SK-MEL-5 (cell line): ENCODE measurements around the gene MIPOL1. TPM values are rescaled to one million over a fixed set of nuclear protein-coding genes. Genes with fewer than 3 reads are reported as not detected.
"Not testable (repeated sequence)": the region's sequence is repeated elsewhere in the genome, so short reads cannot be mapped to it uniquely, and the experiment has no call there.

Experiments
- DNase-seq: peaks from one replicate; pipeline ENCODE4 v3.0.0-alpha.2; 2016; ENCODE audit warnings: low read depth, low spot score
- in situ Hi-C: cut with HindIII; loops from 2 replicates; pipeline ENCODE4 v1.10.0; 2016; ENCODE audit warnings: low sequenced_read_pairs, high pct_unique_total_duplicates, low pct_unique_long_range_greater_than_20kb
- total RNA-seq: library from RNA; depleted of rRNA; stranded (reverse); fragments of >200 nt; shearing (Covaris generic); gene quantifications from 2 replicates; pipeline ENCODE4 v1.2.3, GENCODE V29; 2014

MIPOL1 gene
- total RNA-seq, 1 experiment from 2014 or later, result 3.7 TPM

DNA sequence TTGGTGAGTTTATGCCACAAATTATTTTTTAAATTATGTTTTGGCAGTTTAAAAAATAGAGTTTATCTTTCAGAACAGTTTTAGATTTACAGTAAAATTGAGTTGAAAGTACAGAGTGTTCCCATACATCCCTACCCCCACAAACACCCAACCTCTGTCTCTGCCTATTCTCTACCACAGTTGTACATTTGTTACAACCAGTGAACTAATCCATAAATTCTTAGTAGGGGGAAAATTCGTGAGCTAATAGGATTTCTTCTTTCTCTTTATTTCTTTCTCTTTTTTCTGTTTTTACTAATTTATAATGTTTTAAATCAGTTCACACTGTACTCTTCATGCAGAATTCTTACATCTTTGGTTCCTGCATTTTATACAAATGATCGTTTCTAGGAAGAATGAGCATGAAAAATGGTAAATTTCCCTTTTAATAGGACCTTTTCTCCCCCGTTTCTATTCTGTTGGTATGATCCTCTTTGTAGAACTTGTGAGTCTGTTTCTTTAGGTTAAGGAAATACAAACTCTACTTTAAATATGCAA, 56.7 kb downstream of the MIPOL1 start:
- no peak for DNase-seq
- in situ Hi-C loops, result no loop called here

DNA sequence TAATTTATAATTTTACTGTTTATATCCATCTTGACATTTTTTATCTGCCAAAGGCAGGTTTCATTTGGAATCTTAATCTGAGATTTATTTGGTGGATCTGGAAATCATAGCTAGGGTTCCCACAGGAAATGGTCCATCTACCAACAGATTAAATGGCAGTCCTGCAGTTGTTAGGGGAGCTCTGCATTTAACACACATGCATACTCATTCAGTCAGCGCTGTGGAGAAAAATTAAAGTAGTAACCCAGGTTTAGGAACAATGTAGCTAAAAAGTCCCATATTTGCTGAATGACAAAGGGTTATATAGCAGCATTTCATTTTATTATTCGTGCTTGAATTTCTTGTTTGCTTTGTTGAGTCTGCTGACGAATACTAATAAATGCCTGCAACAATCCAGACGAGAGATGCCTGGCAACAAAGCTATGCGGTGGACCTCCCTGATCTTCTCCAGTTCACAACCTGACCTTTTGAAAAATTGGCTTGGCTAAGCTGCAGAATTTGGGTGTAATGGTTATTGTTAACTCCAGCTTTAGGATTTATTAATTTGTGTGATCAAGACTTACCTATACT, 59.8 kb downstream of the MIPOL1 start:
- in situ Hi-C loops, result no loop called here
- no peak for DNase-seq

DNA sequence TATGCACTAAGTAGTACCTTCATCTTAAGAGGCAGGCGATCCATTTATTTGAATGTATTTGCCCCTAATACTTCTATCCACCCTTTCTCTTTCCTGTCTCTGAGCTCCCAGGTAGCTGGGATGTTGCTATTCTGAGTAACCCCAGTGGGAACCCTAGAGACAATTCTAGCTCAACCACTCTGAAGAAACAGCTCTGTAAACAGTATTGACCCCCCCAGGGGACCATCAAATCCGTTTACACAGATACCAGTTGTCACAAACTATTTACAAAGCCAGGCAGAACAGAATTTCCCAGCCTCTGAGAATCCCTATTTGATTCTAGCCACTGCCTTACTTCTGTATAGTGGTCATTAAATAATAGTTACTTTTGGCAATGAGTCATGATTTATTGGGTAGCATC, 64.9 kb downstream of the MIPOL1 start:
- in situ Hi-C loops, result no loop called here
- no peak for DNase-seq

DNA sequence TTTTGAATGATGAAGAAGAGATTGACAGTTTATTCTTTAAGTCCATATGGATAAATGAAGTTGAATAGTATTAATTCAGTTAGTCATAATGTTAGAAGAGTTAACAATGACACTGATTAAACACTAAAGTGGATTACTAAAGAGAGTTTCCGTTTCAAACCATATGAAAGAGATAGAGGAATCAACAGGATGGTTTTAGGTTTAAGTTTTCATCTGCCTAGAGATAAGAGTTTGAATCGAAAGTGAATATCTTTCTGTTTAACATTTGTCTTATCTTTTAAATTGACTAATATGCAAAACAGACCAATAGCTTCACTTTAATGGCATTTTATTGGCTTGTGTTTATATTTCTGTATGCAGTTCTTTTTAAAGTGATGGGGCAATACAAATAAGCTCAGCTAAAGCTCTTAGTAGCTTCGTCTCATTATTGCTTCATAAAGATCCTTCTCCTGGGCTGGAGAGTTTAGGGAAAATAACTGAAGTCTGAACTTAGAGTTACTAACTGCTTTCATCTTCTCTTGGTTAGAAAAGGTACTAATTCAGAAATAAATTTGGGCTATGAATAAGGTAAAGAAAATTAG, 66.0 kb downstream of the MIPOL1 start:
- no peak for DNase-seq
- in situ Hi-C loops, result no loop called here

DNA sequence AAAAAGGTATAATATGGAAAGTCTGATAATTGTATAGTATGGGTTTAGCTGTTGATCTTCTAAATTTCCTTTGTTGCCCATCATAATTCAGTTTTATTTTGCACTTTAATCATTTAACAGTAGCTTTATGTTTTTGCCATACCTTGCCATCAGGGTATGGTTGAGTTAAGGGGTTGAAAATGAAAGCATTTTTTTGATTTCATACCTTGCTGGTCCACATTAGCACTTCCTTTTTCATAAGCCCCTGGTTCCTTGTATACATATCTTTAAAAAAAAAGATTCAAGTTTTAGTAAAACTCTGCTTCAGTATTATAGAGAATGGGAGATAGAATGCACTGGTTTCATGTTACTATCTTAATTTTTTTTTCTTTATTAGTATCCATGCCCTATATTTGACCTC, 71.1 kb downstream of the MIPOL1 start:
- in situ Hi-C loops, result no loop called here
- no peak for DNase-seq

DNA sequence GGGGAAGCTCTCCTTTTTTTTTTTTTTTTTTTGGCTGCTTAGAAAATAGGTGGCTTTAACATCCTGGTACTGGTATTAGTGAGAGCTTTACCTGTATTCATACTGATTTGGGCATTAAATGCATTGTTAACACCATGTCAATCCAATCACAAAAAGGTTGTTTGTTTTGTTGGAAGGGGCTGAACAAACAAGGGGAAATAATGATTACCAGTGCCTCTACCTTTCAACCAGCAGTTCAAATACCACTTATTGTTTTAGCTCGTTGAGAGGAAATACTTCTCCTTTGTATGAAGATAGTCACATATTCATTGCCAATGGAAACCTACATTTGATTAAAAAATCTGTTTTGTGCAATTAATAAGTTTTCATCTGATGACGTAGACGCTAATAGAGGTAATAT, 72.9 kb downstream of the MIPOL1 start:
- DNase-seq, result no peak
- in situ Hi-C loops, result no loop called here

DNA sequence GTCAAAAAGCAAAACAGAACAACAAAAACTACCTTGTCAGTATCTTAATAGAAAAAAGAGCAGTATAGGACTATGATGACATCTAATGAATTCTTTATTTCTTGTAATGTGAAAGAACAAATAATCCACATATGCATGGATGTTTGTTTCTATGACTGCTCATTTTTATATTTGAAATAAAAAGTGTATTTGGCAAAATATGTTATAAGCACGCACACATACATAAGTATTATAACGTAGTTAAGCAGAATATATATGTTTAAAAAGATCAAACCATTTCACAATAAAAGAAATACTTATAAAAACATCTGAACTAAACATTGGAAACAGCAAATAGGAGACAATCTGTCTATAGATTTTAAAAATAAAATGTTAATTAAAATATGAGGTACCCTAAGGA, 74.8 kb downstream of the MIPOL1 start:
- no peak for DNase-seq
- in situ Hi-C loops, result no loop called here

DNA sequence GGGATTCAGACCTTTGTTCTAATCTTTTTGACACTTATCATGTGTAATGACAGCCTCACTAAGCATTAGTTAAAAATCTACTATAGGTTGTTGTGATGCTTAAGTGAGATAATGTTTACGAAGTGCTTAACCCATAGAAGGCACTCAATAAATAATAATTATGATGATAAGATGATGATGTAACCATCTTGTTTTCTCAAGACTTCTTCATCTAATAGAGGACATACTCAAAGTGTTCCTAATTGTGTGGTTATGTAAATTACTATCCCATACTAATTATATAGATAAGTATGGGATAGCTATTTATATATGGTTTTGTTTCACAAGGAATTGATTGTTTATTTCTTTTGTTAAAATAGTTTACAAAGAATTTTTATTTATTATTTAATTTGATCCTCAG, 76.9 kb downstream of the MIPOL1 start:
- no peak for DNase-seq
- in situ Hi-C loops, result no loop called here

DNA sequence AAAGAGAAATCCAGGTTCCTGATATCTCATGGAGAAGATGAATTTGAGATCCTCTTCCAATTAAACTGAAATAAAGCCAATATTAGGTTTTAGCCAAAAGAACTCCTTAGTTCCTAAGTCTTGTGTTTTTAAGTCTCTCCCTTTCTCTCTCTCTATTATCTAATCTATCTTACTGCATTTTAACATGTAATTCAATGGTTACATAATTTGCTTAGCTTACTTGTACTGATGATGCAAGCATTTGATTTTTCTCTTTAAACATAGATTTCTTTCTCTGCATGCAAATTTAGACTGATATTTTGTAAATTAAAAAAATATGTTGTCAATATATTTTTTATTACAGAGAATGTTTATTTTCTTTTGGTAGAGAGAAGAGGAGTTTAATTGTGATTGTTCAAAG, 78.2 kb downstream of the MIPOL1 start:
- in situ Hi-C loops, result no loop called here
- DNase-seq, result no peak

DNA sequence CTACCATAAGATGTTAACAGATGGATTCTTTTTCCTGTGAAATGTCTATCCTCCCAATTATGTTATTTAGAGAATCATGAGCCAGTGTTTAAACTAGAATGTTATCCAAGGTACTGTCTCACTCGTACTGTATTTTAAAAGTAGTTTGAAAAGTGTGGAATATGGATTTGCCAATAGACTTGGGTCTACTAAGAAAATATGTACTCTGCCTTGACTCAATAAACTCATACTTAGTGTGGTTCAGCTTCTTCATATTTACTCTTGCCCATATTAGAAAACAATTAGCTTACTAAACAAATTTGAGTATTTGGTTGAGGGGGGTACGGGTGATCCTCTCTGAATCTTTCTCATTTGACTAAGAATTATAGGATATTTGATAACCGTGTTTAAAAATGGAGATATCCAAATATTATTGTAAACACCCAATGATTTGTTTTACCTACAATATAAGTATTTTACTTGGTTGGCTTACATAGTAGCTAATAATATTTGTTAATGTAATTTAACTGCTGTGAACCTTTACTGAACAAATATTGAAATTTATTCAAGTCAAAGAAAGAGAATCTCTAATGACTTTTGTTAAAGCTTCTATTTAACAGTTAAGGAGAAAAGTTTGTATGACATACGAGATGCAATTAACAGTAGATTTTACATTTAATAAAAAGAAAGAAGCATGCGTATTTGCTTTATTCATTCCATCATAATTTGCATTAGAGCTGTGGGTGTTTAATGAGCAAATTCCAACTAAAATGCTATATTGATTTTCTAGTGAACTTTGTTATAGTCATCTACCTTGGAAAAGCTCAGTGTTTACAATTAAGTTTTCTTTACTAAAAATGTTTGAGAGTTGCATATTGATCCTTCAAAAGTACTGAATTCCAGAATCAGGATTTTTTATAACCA, 81.2 kb downstream of the MIPOL1 start:
- no peak for DNase-seq
- in situ Hi-C loops, result no loop called here

DNA sequence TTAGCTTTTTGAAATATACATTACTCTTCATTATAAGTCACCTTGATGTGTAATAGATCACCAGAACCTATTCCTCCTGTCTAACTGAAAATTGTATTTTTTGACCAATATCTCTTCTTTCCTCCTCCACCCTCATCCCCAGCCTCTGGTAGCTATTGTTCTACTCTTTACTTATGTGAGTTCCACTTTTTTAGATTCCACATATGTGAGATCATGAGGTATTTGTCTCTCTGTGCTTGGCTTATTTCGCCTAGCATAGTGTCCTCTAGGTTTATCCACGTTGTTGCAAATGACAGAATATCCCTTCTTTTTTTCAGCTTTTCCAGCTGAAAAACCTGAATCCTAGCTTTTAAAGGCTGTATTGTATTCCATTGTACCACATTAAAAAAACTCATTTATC, 82.1 kb downstream of the MIPOL1 start:
- in situ Hi-C loops, result no loop called here
- DNase-seq, result no peak

DNA sequence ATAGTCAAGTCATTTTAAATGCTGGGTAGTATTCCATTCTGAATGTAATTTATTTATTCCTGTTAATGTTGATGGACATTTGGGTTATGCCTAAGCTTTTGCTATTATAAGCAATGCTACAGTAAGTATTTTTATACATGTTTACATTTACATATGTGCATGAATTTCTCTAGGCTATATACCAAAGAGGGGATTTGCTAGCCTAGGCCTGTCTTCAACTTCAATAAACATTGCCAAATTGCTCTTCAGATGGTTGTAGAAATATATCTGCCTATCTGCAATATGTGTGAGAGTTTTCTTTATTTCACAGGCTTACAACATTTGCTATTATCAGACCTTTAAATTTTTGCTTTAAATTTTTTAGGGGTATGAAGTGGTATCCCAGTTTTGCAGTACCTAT, 87.0 kb downstream of the MIPOL1 start:
- DNase-seq, result no peak
- in situ Hi-C loops, result no loop called here

DNA sequence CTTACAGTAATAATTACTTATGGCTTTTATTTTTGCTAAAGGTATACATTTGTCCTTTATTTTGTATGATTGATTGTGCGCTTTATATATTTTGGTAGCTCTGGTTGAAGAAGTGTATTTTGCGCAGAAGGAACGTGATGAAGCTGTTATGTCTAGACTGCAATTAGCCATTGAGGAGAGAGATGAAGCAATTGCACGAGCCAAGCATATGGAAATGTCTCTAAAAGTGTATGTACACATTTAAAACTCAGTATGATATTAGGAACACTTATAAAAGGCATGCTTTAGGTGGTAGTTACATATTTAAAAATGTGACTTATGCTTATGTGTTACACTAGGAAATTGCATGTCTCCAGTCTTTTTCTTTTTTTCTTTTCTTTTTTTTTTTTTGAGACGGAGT, 87.5 kb downstream of the MIPOL1 start:
- no peak for DNase-seq
- in situ Hi-C loops, result no loop called here

DNA sequence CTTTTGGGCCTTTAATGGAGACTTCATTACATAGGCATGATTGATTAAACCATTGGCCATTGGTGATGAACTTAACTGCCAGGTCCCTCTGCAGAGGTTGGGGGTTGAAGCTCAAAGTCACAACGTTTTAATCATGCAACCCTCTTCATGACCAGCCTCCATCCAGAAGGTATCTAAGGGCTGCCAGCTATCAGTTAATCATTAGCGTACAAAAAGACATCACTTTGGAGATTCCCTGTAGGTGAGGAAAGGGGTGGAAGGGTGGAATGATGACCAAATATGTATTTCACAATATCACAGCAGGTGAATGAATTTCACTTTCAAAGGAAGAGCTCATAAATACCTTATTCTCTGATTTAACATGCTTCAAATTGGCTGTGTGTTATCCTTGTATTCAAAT, 92.0 kb downstream of the MIPOL1 start:
- no peak for DNase-seq
- in situ Hi-C loops, result no loop called here

DNA sequence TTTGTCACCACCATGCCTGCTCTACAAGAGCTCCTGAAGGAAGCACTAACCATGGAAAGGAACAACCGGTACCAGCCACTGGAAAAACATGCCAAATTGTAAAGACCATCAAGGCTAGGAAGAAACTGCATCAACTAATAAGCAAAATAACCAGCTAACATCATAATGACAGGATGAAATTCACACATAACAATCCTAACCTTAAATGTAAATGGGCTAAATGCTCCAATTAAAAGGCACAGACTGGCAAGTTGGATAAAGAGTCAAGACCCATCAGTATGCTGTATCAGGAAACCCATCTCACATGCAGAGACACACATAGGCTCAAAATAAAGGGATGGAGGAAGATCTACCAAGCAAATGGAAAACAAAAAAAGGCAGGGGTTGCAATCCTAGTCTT, 97.5 kb downstream of the MIPOL1 start:
- DNase-seq, in situ Hi-C loops: not testable (repeated sequence)

DNA sequence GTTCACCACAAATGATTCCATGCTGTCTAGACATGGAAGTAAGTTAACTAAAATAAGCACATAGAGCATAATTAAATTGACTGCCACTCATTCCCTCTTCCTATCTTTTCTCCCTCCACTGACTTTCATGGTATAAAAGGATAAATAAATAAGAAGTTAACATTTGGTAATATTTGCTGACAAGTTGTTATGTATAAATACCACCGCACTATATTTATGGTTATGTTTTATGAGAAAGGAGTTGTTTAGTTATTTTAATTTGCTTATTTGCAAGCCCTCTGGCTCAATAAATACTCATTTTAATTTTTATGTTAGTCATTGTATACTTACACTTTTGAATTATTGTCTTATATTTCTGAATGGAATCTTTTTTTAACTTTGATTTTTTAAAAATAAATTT, 113.5 kb downstream of the MIPOL1 start:
- no peak for DNase-seq
- in situ Hi-C loops, result no loop called here

DNA sequence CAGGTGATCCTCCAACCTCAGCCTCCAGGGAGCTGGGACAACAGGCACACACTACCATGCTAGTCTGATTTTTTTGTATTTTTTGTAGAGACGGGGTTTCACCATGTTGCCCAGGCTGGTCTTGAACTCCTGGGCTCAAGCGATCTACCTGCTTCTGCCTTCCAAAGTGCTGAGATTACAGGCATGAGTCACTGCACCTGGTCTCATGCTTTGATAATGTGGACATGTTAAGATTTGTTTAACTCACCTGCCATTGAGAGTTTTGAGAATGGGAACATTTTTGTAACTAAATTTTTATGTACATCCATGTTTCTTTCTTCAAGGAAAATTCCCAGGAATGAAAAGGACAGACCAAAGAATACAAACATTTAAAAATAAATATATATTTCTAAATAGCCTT, 121.2 kb downstream of the MIPOL1 start:
- no peak for DNase-seq
- in situ Hi-C loops, result no loop called here

DNA sequence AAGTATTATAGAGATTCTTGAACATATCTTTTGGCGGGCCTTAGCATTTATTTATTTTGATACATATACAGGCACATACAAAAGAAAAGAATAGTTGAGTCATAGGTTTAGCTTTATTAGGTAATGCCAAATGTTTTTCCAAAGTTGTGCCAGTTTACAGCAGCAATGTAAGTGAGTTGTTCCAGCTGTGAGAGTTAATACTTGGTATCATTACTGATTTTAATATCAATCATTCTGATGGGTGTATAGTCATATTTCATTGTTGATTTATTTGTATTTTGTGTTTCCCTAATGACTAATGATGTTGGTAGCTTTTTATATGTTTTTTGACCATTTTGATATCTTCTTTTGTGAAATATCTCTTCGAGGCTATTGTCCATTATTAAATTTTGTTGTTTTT, 122.4 kb downstream of the MIPOL1 start:
- DNase-seq, result no peak
- in situ Hi-C loops, result no loop called here

DNA sequence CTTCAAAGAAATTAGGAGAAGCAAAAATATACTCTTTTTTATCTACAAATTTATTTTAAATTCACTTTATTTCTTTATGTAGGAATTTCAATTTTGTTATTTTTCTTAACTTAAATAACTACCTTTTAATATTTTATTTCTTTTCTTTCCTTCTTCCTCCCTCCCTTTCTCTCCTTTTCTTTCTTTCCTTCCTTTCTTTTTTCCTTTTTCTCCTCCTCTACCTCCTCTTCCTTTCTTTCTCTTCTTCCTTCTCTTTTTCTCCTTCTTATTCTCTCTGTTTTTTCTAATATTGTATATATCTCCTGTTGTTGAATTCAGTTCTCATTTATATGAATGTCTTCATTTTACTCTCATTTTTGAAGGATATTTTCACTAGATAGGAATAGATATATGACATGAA, 127.6 kb downstream of the MIPOL1 start:
- DNase-seq, result no peak
- in situ Hi-C loops, result no loop called here
